ENCODE data around the gene PPP4R1.

DNA sequence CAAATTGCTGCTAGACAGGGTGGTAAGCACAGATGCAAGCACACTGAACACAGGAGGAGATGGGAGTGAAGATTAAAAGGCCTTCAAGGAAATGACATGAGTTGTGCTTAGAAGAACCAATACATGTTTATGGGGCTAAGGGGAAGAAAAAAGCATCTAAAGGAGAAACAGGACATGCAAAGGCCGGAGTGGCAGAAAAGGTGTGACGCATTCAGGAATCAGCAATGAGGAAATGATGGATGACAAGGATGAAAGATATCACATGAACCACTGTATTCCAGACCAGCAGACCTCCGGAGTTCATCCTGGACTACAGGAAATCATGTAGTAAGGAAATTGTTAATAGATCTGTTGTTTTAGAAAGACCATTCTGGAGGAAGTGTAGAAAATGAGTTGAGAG is 42.8 kb downstream of the PPP4R1 start:
- TF ChIP-seq, protein P1, sequence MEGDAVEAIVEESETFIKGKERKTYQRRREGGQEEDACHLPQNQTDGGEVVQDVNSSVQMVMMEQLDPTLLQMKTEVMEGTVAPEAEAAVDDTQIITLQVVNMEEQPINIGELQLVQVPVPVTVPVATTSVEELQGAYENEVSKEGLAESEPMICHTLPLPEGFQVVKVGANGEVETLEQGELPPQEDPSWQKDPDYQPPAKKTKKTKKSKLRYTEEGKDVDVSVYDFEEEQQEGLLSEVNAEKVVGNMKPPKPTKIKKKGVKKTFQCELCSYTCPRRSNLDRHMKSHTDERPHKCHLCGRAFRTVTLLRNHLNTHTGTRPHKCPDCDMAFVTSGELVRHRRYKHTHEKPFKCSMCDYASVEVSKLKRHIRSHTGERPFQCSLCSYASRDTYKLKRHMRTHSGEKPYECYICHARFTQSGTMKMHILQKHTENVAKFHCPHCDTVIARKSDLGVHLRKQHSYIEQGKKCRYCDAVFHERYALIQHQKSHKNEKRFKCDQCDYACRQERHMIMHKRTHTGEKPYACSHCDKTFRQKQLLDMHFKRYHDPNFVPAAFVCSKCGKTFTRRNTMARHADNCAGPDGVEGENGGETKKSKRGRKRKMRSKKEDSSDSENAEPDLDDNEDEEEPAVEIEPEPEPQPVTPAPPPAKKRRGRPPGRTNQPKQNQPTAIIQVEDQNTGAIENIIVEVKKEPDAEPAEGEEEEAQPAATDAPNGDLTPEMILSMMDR (IDR thresholded peaks at IDR 0.05; ENCODE audit: insufficient read depth, low read depth, low read length), result no peak
- TF ChIP-seq EZH2 (IDR thresholded peaks at IDR 0.05; ENCODE audit: insufficient read depth, low read length), result no peak

Data from astrocyte (in vitro differentiated cells and primary cell).